GM21360 (cell line): Measurements from ENCODE around the gene TBC1D20.
A peak's percentile ranks its signal among the peaks of the same experiment; 100 is the strongest.
"Not testable (repeated sequence)": the region's sequence is repeated elsewhere in the genome, so short reads cannot be mapped to it uniquely, and the experiment has no call there.

Experiments used
- ATAC-seq: cut with Tn5 transposase; IDR thresholded peaks from one replicate; pipeline ENCODE4 v1.9.1; 2021; ENCODE audit warnings: mild to moderate bottlenecking, moderate library complexity; ENCODE audit not compliant: unreplicated experiment

TBC1D20 gene

GRCh38 chr20:462199-462991 is at the start of gene TBC1D20:
TBC1D20 (minus strand) TSS chr20:462533; CDS start chr20:462405, 128 bp downstream.
- ATAC-seq = peak; percentile 94

- not testable (repeated sequence) for ATAC-seq
Measured at GRCh38 chr20:510328-511057, 48.2 kb upstream of the TBC1D20 start.

- ATAC-seq = not testable (repeated sequence)
Measured at GRCh38 chr20:508364-508787, 46.0 kb upstream of the TBC1D20 start.

- no peak for ATAC-seq
Measured at GRCh38 chr20:507761-508332, 45.5 kb upstream of the TBC1D20 start.

- no peak for ATAC-seq
Measured at GRCh38 chr20:507006-507758, 44.8 kb upstream of the TBC1D20 start.

- ATAC-seq = no peak
Measured at GRCh38 chr20:504632-505075, 42.3 kb upstream of the TBC1D20 start.

- no peak for ATAC-seq
Measured at GRCh38 chr20:503048-503737, 40.9 kb upstream of the TBC1D20 start.

GRCh38 chr20:497979-498378 is 35.6 kb upstream of the TBC1D20 start:
- no peak for ATAC-seq

GRCh38 chr20:496126-496696 is 33.9 kb upstream of the TBC1D20 start:
- no peak for ATAC-seq

GRCh38 chr20:492159-492558 is 29.8 kb upstream of the TBC1D20 start:
- no peak for ATAC-seq

GRCh38 chr20:487655-488054 is 25.3 kb upstream of the TBC1D20 start:
- ATAC-seq = no peak

GRCh38 chr20:483815-484644 is 21.7 kb upstream of the TBC1D20 start:
- ATAC-seq = no peak

- no peak for ATAC-seq
Measured at GRCh38 chr20:481167-481566, 18.8 kb upstream of the TBC1D20 start.

- no peak for ATAC-seq
Measured at GRCh38 chr20:480044-480443, 17.7 kb upstream of the TBC1D20 start.

- ATAC-seq = no peak
Measured at GRCh38 chr20:479487-479886, 17.2 kb upstream of the TBC1D20 start.

GRCh38 chr20:478949-479429 is 16.7 kb upstream of the TBC1D20 start:
- ATAC-seq = no peak

GRCh38 chr20:478010-478948 is 15.9 kb upstream of the TBC1D20 start:
- ATAC-seq = no peak
